GM19397 (cell line): ENCODE data around the gene TENM4.

Experiments
- ATAC-seq: cut with Tn5 transposase; IDR thresholded peaks from one replicate; pipeline ENCODE4 v1.9.1; 2021; ENCODE audit warnings: mild to moderate bottlenecking, moderate library complexity; ENCODE audit not compliant: unreplicated experiment

The TENM4 gene

GRCh38 chr11:78804991-78805390 lies 635.8 kb downstream of the TENM4 start:
- no peak for ATAC-seq

- ATAC-seq = no peak
These were observed 636.8 kb downstream of the TENM4 start for GRCh38 chr11:78803995-78804394.

- no peak for ATAC-seq
These were observed 638.6 kb downstream of the TENM4 start for GRCh38 chr11:78802058-78802761.

GRCh38 chr11:78801161-78801884 lies 639.5 kb downstream of the TENM4 start:
- no peak for ATAC-seq

GRCh38 chr11:78800756-78801155 lies 640.1 kb downstream of the TENM4 start:
- no peak for ATAC-seq

GRCh38 chr11:78800096-78800690 lies 640.6 kb downstream of the TENM4 start:
- no peak for ATAC-seq

GRCh38 chr11:78798663-78799062 lies 642.2 kb downstream of the TENM4 start:
- peak; percentile 85 for ATAC-seq

GRCh38 chr11:78797559-78797958 lies 643.3 kb downstream of the TENM4 start:
- ATAC-seq = no peak

- ATAC-seq = no peak
These were observed 643.9 kb downstream of the TENM4 start for GRCh38 chr11:78796956-78797355.

GRCh38 chr11:78795621-78796261 lies 645.1 kb downstream of the TENM4 start:
- no peak for ATAC-seq

GRCh38 chr11:78791964-78792363 lies 648.9 kb downstream of the TENM4 start:
- no peak for ATAC-seq

GRCh38 chr11:78791254-78791653 lies 649.6 kb downstream of the TENM4 start:
- ATAC-seq = no peak

GRCh38 chr11:78790784-78791183 lies 650.0 kb downstream of the TENM4 start:
- ATAC-seq = no peak

GRCh38 chr11:78789375-78789774 lies 651.5 kb downstream of the TENM4 start:
- ATAC-seq = no peak

GRCh38 chr11:78788533-78788932 lies 652.3 kb downstream of the TENM4 start:
- no peak for ATAC-seq

GRCh38 chr11:78787696-78788095 lies 653.1 kb downstream of the TENM4 start:
- no peak for ATAC-seq

GRCh38 chr11:78786746-78787145 lies 654.1 kb downstream of the TENM4 start:
- no peak for ATAC-seq

GRCh38 chr11:78786086-78786485 lies 654.7 kb downstream of the TENM4 start:
- ATAC-seq = no peak

GRCh38 chr11:78784321-78785061 lies 656.3 kb downstream of the TENM4 start:
- no peak for ATAC-seq

GRCh38 chr11:78783846-78784245 lies 657.0 kb downstream of the TENM4 start:
- no peak for ATAC-seq

- ATAC-seq = no peak
These were observed 657.5 kb downstream of the TENM4 start for GRCh38 chr11:78783301-78783700.
